GM12878 (cell line): ENCODE data around the gene SLC6A2. TPM values are rescaled to one million over a fixed set of nuclear protein-coding genes. Genes with fewer than 3 reads are reported as not detected.

Experiments used
- ATAC-seq: fragments of 200-7000 bp; cut with Tn5 transposase; 3 replicates; pipeline ENCODE4 v1.9.1; 2020; ENCODE audit warnings: mild to moderate bottlenecking, moderate library complexity
- BruUV-seq: library from RNA; stranded (reverse); fragments of 400-500 nt; replicated peaks from 2 replicates; lab custom pipeline; 2021; lab: Mats Ljungman, UMichigan
- CTCF ChIA-PET: fragments of 300-600 bp; sonication (Branson Sonifier 250); formaldehyde crosslinking; extraction: SDS; loops from one replicate; lab custom pipeline; 2021; ENCODE audit warnings: inconsistent platforms; lab: Yijun Ruan, JAX
- POLR2A ChIA-PET: fragments of 350-600 bp; formaldehyde crosslinking; extraction: SDS; loops from one replicate; lab custom pipeline; 2021; ENCODE audit warnings: inconsistent platforms; lab: Charles Lee
- RAD21 ChIA-PET: fragments of 300-600 bp; sonication (Branson Sonifier 250); formaldehyde crosslinking; loops from one replicate; lab custom pipeline; 2023; ENCODE audit warnings: antibody characterized with exemption; ENCODE audit not compliant: unreplicated experiment; lab: Charles Lee
- SMC1A ChIA-PET: fragments of 300-600 bp; sonication (Branson Sonifier 250); formaldehyde crosslinking; loops from one replicate; lab custom pipeline; 2023; ENCODE audit not compliant: unreplicated experiment, uncharacterized antibody; lab: Charles Lee
- DNase-seq: peaks from one replicate; pipeline ENCODE4 v3.0.0-alpha.2; 2011; ENCODE audit warnings: low read depth, low spot score
- FAIRE-seq: peaks from 3 replicates; lab custom pipeline; 2011; peaks lifted over from hg19 to GRCh38; lab: Jason Lieb, UNC
- H2AFZ ChIP-seq: 2 replicates; pipeline ENCODE4 v1.6.0; 2011; ENCODE audit warnings: low read depth, low read length, control low read depth; ENCODE audit not compliant: control insufficient read depth
- H3K27ac ChIP-seq: 2 replicates; pipeline ENCODE4 v1.5.1; 2011; ENCODE audit warnings: control low read depth; ENCODE audit not compliant: control insufficient read depth, insufficient read depth
- H3K27me3 ChIP-seq, 2 experiments: replicated peaks in 1 of 2; 2 replicates each; pipeline versions ENCODE4 v1.6.0 to v1.6.1; 2011; ENCODE audit warnings: low read length in 1 of 2; ENCODE audit not compliant: control insufficient read depth in 2 of 2, insufficient read depth in 2 of 2
- H3K36me3 ChIP-seq, 2 experiments: 2 replicates each; pipeline ENCODE4 v1.5.1; 2011; ENCODE audit warnings: low read length in 1 of 2; ENCODE audit not compliant: control insufficient read depth in 2 of 2, insufficient read depth in 2 of 2
- H3K4me1 ChIP-seq: 2 replicates; pipeline ENCODE4 v1.6.1; 2011; ENCODE audit warnings: mild to moderate bottlenecking, low read length, moderate library complexity, mixed read lengths; ENCODE audit not compliant: control insufficient read depth, insufficient read depth
- H3K4me2 ChIP-seq: 2 replicates; pipeline ENCODE4 v1.6.0; 2011; ENCODE audit warnings: control low read depth; ENCODE audit not compliant: control insufficient read depth, insufficient read depth
- H3K4me3 ChIP-seq: fragments of 200-600 bp; sonication (generic); 2 replicates; pipeline ENCODE4 v1.5.1; 2016
- H3K79me2 ChIP-seq: 2 replicates; pipeline ENCODE4 v1.6.0; 2011; ENCODE audit warnings: low read length; ENCODE audit not compliant: control insufficient read depth, insufficient read depth
- H3K9ac ChIP-seq: 2 replicates; pipeline ENCODE4 v1.8.0; 2011; ENCODE audit warnings: low read length, control low read depth, mixed read lengths; ENCODE audit not compliant: control insufficient read depth, insufficient read depth
- H3K9me3 ChIP-seq: replicated peaks from 3 replicates; pipeline ENCODE4 v1.5.1; 2011; ENCODE audit warnings: mild to moderate bottlenecking, low read length; ENCODE audit not compliant: control insufficient read depth, insufficient read depth
- H4K20me1 ChIP-seq: 2 replicates; pipeline ENCODE4 v1.6.0; 2011; ENCODE audit not compliant: control insufficient read depth, insufficient read depth
- ASH2L ChIP-seq: fragments of 300-600, 200-600 bp; sonication (generic); IDR thresholded peaks from 2 replicates; pipeline ENCODE4 v1.6.1; 2017; ENCODE audit warnings: low read depth, mild to moderate bottlenecking, borderline replicate concordance
- BHLHE40 ChIP-seq, 2 experiments: fragments of 450-650 bp in 1 of 2; IDR thresholded peaks; 2 replicates each; pipeline ENCODE4 v1.6.1; 2011 to 2017; ENCODE audit warnings: low read depth in 2 of 2, borderline replicate concordance in 1 of 2, improper control_type of control experiment in 1 of 2, low read length in 1 of 2, mild to moderate bottlenecking in 1 of 2
- BRCA1 ChIP-seq: IDR thresholded peaks from 2 replicates; pipeline ENCODE4 v1.6.1; 2011; ENCODE audit warnings: low read depth, low read length, improper control_type of control experiment
- CBX3 ChIP-seq: fragments of 200-600 bp; sonication (generic); IDR thresholded peaks from 2 replicates; pipeline ENCODE4 v1.6.1; 2016; ENCODE audit warnings: low read depth, borderline replicate concordance
- CHD2 ChIP-seq: IDR thresholded peaks from 2 replicates; pipeline ENCODE4 v1.6.1; 2011; ENCODE audit warnings: low read depth, low read length, improper control_type of control experiment, borderline replicate concordance
- DPF2 ChIP-seq: fragments of 450-650 bp; IDR thresholded peaks from 2 replicates; pipeline ENCODE4 v1.6.1; 2017; ENCODE audit warnings: mild to moderate bottlenecking
- HDGF ChIP-seq: fragments of 450-650 bp; IDR thresholded peaks from 2 replicates; pipeline ENCODE4 v1.6.1; 2016; ENCODE audit warnings: antibody characterized with exemption
- IRF4 ChIP-seq: IDR thresholded peaks from 2 replicates; pipeline ENCODE4 v1.6.1; 2011; ENCODE audit warnings: low read depth, low read length
- JUNB ChIP-seq: IDR thresholded peaks from 2 replicates; pipeline ENCODE4 v1.6.1; 2016; ENCODE audit warnings: antibody characterized with exemption, mild to moderate bottlenecking
- NFIC ChIP-seq: IDR thresholded peaks from 2 replicates; pipeline ENCODE4 v1.6.1; 2012; ENCODE audit warnings: low read depth, mild to moderate bottlenecking, inconsistent platforms, low read length, moderate library complexity
- NFYB ChIP-seq: IDR thresholded peaks from 2 replicates; pipeline ENCODE4 v1.6.1; 2011; ENCODE audit warnings: low read depth, mild to moderate bottlenecking, low read length, improper control_type of control experiment, moderate library complexity; ENCODE audit not compliant: insufficient read depth
- NRF1 ChIP-seq: conservative IDR thresholded peaks from 2 replicates; pipeline ENCODE4 v1.6.1; 2011; ENCODE audit warnings: mild to moderate bottlenecking, low read depth, low read length, improper control_type of control experiment
- RBBP5 ChIP-seq: fragments of 200-600 bp; sonication (generic); conservative IDR thresholded peaks from 2 replicates; pipeline ENCODE4 v1.6.1; 2016
- SMAD5 ChIP-seq: IDR thresholded peaks from 2 replicates; pipeline ENCODE4 v1.6.1; 2016; ENCODE audit warnings: antibody characterized with exemption, low read depth
- STAT3 ChIP-seq: IDR thresholded peaks from 2 replicates; pipeline ENCODE4 v1.6.1; 2011; ENCODE audit warnings: low read depth, low read length, improper control_type of control experiment
- TCF3 ChIP-seq: IDR thresholded peaks from 2 replicates; pipeline ENCODE4 v1.6.1; 2012; ENCODE audit warnings: low read depth, mild to moderate bottlenecking, low read length, borderline replicate concordance; ENCODE audit not compliant: insufficient read depth
- WGBS: methylation state at CpG from one replicate; pipeline ENCODE4 v1.1.6; 2016; ENCODE audit warnings: low lambda C conversion rate; ENCODE audit not compliant: insufficient replicate concordance, insufficient coverage; ENCODE audit errors: missing lambda C conversion rate; 5-methylcytosine and 5-hydroxymethylcytosine counted together
- in situ Hi-C: fragments of 300-500 bp; cut with MboI; formaldehyde crosslinking; loops from 9 replicates; pipeline ENCODE4 v1.14.3; 2018; ENCODE audit warnings: mixed read lengths
- intact Hi-C: fragments of 100-400 bp; cut with micrococcal nuclease; formaldehyde crosslinking; loops from one replicate; pipeline ENCODE4 v1.14.2; 2022; ENCODE audit not compliant: unreplicated experiment
- polyA plus RNA-seq, 11 experiments: library from polyadenylated mRNA; depleted of rRNA in 4 of 11; unstranded in 6 of 11; stranded (reverse) in 5 of 11; fragments of >200 nt; fragmentation: Nextera tagmentation in 4 of 11; fragmentation: Illumina TruSeq in 1 of 11; extraction: Ambion mirVana in 4 of 11; extraction: Trizol in 1 of 11; gene quantifications; 1 replicate in 1 of 11; 2 replicates in 10 of 11; pipeline versions ENCODE4 v1.2.1 to v1.2.3, GENCODE V29; 2011 to 2016; ENCODE audit warnings: inconsistent platforms in 2 of 11, missing spikeins in 2 of 11, low read depth in 1 of 11
- total RNA-seq, 4 experiments: library from RNA; depleted of rRNA in 3 of 4; stranded (reverse); fragments of >200 nt in 3 of 4; fragmentation: Illumina TruSeq in 1 of 4; extraction: Trizol in 1 of 4; gene quantifications; 2 replicates each; pipeline versions ENCODE4 v1.2.1 to v1.2.3, GENCODE V29; 2013 to 2021
- TF ChIP-seq, protein P1 (sequence below): fragments of 450-650 bp; IDR thresholded peaks from 2 replicates; pipeline ENCODE4 v1.6.1; 2014; ENCODE audit warnings: mild to moderate bottlenecking

Gene SLC6A2
- total and polyA plus RNA-seq, 10 of the 15 experiments (the other 5 are each of a cell fraction or from before 2014, with no cell fraction given), result not detected

DNA sequence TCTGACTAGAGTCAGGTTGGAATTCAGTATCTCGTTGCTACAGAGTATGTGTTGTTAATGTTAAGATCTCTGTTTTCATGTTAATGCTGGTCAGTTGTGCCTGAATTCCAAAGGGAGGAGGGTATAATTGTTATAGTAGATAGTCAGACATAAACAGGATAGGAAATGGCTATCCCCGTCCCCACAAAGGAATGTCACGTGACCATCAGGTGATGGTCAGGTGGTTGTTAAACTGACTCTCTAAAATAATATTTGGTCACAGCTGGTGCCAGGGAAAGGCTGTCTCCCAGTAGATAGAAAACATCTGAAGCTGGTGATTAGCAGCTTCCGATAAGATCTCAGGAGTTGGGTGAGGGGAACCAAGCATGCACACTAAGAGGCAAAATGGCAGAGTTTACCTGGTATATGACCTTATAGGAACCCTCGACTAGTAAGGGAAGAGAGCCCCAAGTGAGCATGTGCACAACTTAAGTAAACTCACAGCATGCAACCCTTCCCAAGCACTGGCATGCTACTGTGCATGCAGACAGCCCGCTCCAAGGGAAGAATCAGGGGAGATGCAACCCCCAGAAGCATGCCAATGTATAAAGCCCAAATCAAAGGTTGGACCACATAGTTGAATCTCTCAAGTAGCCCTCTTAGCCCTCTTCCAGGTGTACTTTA is 27.4 kb upstream of the SLC6A2 start:
- TF ChIP-seq NRF1 (no peak), ASH2L (no peak), DPF2 (no peak), BRCA1 (no peak), TCF3 (no peak), NFIC (no peak), STAT3 (no peak), BHLHE40 (IDR thresholded peaks at IDR 0.05; ENCODE audit: borderline replicate concordance in 1 of 2, low read depth in 2 of 2, low read length in 1 of 2) (no peak)
- intact Hi-C loops, result no loop called here
- Histone ChIP-seq H3K36me3 (no peaks in the 10 kb centered on the region), H3K27ac (no peak overlapping the region), H3K79me2 (no peaks in the 10 kb centered on the region), H3K4me3 (no peak overlapping the region), H3K4me2 (no peak overlapping the region), H2AFZ (no peak overlapping the region), H3K9ac (no peak overlapping the region), H3K27me3 (no peaks in the 10 kb centered on the region), H3K4me1 (no peaks in the 10 kb centered on the region), H3K9me3 (no peaks in the 10 kb centered on the region), H4K20me1 (no peaks in the 10 kb centered on the region)
- ChIA-PET CTCF (no interaction called here), POLR2A (no interaction called here), RAD21 (no interaction called here), SMC1A (no interaction called here)
- 5% methylated on average over 6 of the region's 6 CpGs for WGBS
- DNase-seq (no peak), ATAC-seq (no peak), FAIRE-seq (no peak)
- in situ Hi-C loops, result no loop called here
- no TSS peak for BruUV-seq

DNA sequence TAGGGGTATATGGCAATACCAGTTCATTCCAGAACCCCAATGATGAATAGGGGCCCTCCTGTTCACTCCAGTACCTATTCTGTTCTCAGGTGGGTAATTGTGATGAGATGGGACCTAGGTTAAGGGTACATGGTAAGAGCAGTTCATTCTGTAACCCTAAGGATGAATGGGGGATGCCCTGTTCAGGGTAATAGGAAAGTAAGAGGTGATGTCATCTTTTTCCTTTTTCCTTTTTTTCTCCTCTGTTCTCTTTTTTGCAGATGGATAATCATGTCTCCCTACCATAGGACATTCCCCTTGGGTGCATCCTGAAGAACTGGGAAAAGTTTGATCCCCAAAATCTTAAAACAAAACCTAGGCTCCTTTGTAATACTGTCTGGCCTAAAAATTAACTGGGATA is 25.0 kb upstream of the SLC6A2 start:
- H3K27me3 ChIP-seq, result no peaks in the 10 kb centered on the region
- ChIA-PET RAD21 (no interaction called here), CTCF (no interaction called here), SMC1A (no interaction called here), POLR2A (no interaction called here)
- no peaks in the 10 kb centered on the region for H3K79me2 ChIP-seq
- ATAC-seq (no peak), FAIRE-seq (no peak), DNase-seq (no peak)
- no peak overlapping the region for H3K4me3 ChIP-seq
- H3K4me1 ChIP-seq, result no peaks in the 10 kb centered on the region
- H3K27ac ChIP-seq, result no peak overlapping the region
- H3K36me3 ChIP-seq, result no peaks in the 10 kb centered on the region
- BruUV-seq, result no TSS peak
- no peaks in the 10 kb centered on the region for H3K9me3 ChIP-seq
- H4K20me1 ChIP-seq, result no peaks in the 10 kb centered on the region
- no peak overlapping the region for H3K9ac ChIP-seq
- intact Hi-C loops, result no loop called here
- in situ Hi-C loops, result no loop called here
- no peak overlapping the region for H3K4me2 ChIP-seq
- no peak overlapping the region for H2AFZ ChIP-seq
- no peak for TF ChIP-seq RBBP5
- no peak for TF ChIP-seq HDGF
- no peak for TF ChIP-seq CHD2
- TF ChIP-seq JUNB, result no peak
- no peak for TF ChIP-seq IRF4
- TF ChIP-seq CBX3, result no peak
- TF ChIP-seq STAT3, result no peak
- no peak for TF ChIP-seq BHLHE40 (IDR thresholded peaks at IDR 0.05; ENCODE audit: borderline replicate concordance in 1 of 2, low read depth in 2 of 2, low read length in 1 of 2)
- no peak for TF ChIP-seq SMAD5
- TF ChIP-seq, protein P1, sequence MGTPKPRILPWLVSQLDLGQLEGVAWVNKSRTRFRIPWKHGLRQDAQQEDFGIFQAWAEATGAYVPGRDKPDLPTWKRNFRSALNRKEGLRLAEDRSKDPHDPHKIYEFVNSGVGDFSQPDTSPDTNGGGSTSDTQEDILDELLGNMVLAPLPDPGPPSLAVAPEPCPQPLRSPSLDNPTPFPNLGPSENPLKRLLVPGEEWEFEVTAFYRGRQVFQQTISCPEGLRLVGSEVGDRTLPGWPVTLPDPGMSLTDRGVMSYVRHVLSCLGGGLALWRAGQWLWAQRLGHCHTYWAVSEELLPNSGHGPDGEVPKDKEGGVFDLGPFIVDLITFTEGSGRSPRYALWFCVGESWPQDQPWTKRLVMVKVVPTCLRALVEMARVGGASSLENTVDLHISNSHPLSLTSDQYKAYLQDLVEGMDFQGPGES, result no peak
- TF ChIP-seq NFYB, result no peak
